HepG2 (cell line): ENCODE results near the gene KLHDC1. TPM values are rescaled to one million over a fixed set of nuclear protein-coding genes. Genes with fewer than 3 reads are reported as not detected.

Experiments
- AGO1 ChIP-seq: fragments of 200-400 bp; formaldehyde crosslinking; IDR thresholded peaks from 2 replicates; pipeline ENCODE4 v1.6.1; 2017; ENCODE audit warnings: mild to moderate bottlenecking, low read depth, low read length, moderate library complexity; ENCODE audit not compliant: poor library complexity, severe bottlenecking
- AHDC1 ChIP-seq: sonication (generic); formaldehyde crosslinking; IDR thresholded peaks from 2 replicates; pipeline ENCODE4 v1.5.1; 2020; ENCODE audit warnings: mild to moderate bottlenecking, missing genetic modification reagents, borderline replicate concordance
- BCLAF1 ChIP-seq: fragments of 450-650 bp; IDR thresholded peaks from 2 replicates; pipeline ENCODE4 v1.6.1; 2017; ENCODE audit warnings: mild to moderate bottlenecking
- ELF1 ChIP-seq: sonication (generic); formaldehyde crosslinking; IDR thresholded peaks from 2 replicates; pipeline ENCODE4 v1.4.0; 2020; ENCODE audit warnings: missing genetic modification reagents
- HDAC1 ChIP-seq: sonication (generic); formaldehyde crosslinking; IDR thresholded peaks from 2 replicates; pipeline ENCODE4 v1.5.1; 2020; ENCODE audit warnings: mild to moderate bottlenecking, missing genetic modification reagents
- MAFG ChIP-seq: sonication (generic); formaldehyde crosslinking; IDR thresholded peaks from 2 replicates; pipeline ENCODE4 v1.5.1; 2020; ENCODE audit warnings: mild to moderate bottlenecking, missing genetic modification reagents
- NCOA1 ChIP-seq: sonication (generic); formaldehyde crosslinking; IDR thresholded peaks from 2 replicates; pipeline ENCODE4 v1.9.0; 2021; ENCODE audit warnings: missing genetic modification reagents
- NFRKB ChIP-seq: fragments of 450-650 bp; IDR thresholded peaks from 2 replicates; pipeline ENCODE4 v1.6.1; 2017
- PRDM10 ChIP-seq: sonication (generic); formaldehyde crosslinking; IDR thresholded peaks from 2 replicates; pipeline ENCODE4 v1.4.0; 2020; ENCODE audit warnings: low read depth, missing genetic modification reagents
- RFXAP ChIP-seq: sonication (generic); formaldehyde crosslinking; IDR thresholded peaks from 2 replicates; pipeline ENCODE4 v1.4.0; 2020; ENCODE audit warnings: missing genetic modification reagents, borderline replicate concordance
- TAF1 ChIP-seq: sonication (generic); formaldehyde crosslinking; IDR thresholded peaks from 2 replicates; pipeline ENCODE4 v1.4.0; 2020; ENCODE audit warnings: missing genetic modification reagents
- TBL1XR1 ChIP-seq: fragments of 150-350 bp; IDR thresholded peaks from 2 replicates; pipeline ENCODE4 v1.6.1; 2014; ENCODE audit warnings: borderline replicate concordance, low read length; ENCODE audit not compliant: partially characterized antibody
- TCF7 ChIP-seq: sonication (generic); IDR thresholded peaks from 2 replicates; pipeline ENCODE4 v1.6.1; 2016; ENCODE audit warnings: antibody characterized with exemption, low read depth
- ZEB1 ChIP-seq: IDR thresholded peaks from 2 replicates; pipeline ENCODE4 v1.6.1; 2012; ENCODE audit warnings: mild to moderate bottlenecking, low read depth, inconsistent platforms; ENCODE audit not compliant: insufficient replicate concordance
- ZNF317 ChIP-seq: sonication (generic); formaldehyde crosslinking; IDR thresholded peaks from 2 replicates; pipeline ENCODE4 v1.5.0; 2020; ENCODE audit warnings: mild to moderate bottlenecking, missing genetic modification reagents
- ZNF335 ChIP-seq: sonication (generic); formaldehyde crosslinking; IDR thresholded peaks from 2 replicates; pipeline ENCODE4 v1.4.0; 2020; ENCODE audit warnings: missing genetic modification reagents
- ZNF446 ChIP-seq: sonication (generic); formaldehyde crosslinking; IDR thresholded peaks from 2 replicates; pipeline ENCODE4 v1.5.0; 2020; ENCODE audit warnings: mild to moderate bottlenecking, missing genetic modification reagents
- ZNF616 ChIP-seq: sonication (generic); formaldehyde crosslinking; IDR thresholded peaks from 2 replicates; pipeline ENCODE4 v1.5.0; 2020; ENCODE audit warnings: low read depth, mild to moderate bottlenecking, missing genetic modification reagents
- polyA plus RNA-seq, 8 experiments: library from polyadenylated mRNA; depleted of rRNA in 3 of 8; stranded (reverse) in 7 of 8; unstranded in 1 of 8; fragments of >200 nt; fragmentation: Illumina TruSeq in 4 of 8; extraction: Trizol in 4 of 8; gene quantifications; 2 replicates each; pipeline versions ENCODE4 v1.2.1 to v1.2.3, GENCODE V29; 2011 to 2016; ENCODE audit warnings: low read depth in 4 of 8, missing spikeins in 1 of 8, mixed read lengths in 1 of 8; ENCODE audit not compliant: insufficient read depth in 1 of 8
- total RNA-seq, 5 experiments: library from RNA; depleted of rRNA; stranded (reverse); fragments of >200 nt; fragmentation: Illumina TruSeq; extraction: Trizol; gene quantifications; 2 replicates each; pipeline ENCODE4 v1.2.3, GENCODE V29; 2016; ENCODE audit warnings: low read depth in 1 of 5

KLHDC1 gene
- total and polyA plus RNA-seq, 2 of the 13 experiments (the other 11 are each of a cell fraction or from before 2014, with no cell fraction given): 0.11 TPM; not detected in 1

- TF ChIP-seq PRDM10 (CRISPR knock-in tag) (no peak), ZNF317 (CRISPR knock-in tag) (no peak), TCF7 (no peak), AHDC1 (no peak), NCOA1 (CRISPR knock-in tag) (no peak), ZNF616 (CRISPR knock-in tag) (no peak), AGO1 (no peak), MAFG (no peak), ZEB1 (no peak), NFRKB (no peak), RFXAP (CRISPR knock-in tag) (peak; percentile 8; the same call in 1 of the 2 replicates), HDAC1 (CRISPR knock-in tag) (peak; percentile 80), ELF1 (CRISPR knock-in tag) (no peak), TBL1XR1 (no peak), TAF1 (CRISPR knock-in tag) (0 out of 2 replicates have a peak, but pooled peaks have one; percentile 61), ZNF446 (CRISPR knock-in tag) (0 out of 2 replicates have a peak, but pooled peaks have one; percentile 25), BCLAF1 (no peak), ZNF335 (no peak)
These were observed 75.6 kb downstream of the KLHDC1 start (continued) for GRCh38 chr14:49768301-49769121.
